NCI-H526 (cell line): Measurements from ENCODE around the gene ANGPTL8.

Experiments
- DNase-seq, 2 experiments: peaks; one replicate each; lab custom pipeline; 2025; lab: John Stamatoyannopoulos, UW

Gene ANGPTL8, protein sequence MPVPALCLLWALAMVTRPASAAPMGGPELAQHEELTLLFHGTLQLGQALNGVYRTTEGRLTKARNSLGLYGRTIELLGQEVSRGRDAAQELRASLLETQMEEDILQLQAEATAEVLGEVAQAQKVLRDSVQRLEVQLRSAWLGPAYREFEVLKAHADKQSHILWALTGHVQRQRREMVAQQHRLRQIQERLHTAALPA

DNA sequence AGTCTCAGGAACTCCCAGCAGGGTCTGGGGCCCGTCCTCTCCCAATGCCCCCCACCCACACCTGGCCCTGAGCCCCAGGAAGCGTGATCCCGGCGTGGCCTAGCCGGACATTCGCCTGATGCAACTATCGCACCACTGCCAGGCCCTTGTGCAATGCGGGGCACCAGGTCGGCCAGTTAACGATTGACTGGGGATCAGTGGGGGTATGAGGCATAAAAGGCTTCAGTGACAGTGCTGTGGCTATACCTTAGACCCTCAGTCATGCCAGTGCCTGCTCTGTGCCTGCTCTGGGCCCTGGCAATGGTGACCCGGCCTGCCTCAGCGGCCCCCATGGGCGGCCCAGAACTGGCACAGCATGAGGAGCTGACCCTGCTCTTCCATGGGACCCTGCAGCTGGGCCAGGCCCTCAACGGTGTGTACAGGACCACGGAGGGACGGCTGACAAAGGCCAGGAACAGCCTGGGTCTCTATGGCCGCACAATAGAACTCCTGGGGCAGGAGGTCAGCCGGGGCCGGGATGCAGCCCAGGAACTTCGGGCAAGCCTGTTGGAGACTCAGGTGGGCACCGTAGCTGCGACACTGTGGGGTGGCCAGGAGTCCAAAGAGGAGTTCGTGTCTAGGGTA, at the start of gene ANGPTL8:
Gene ANGPTL8, plus strand, starts transcription at position 243 of the 624 bp plus-strand sequence. Its CDS starts 19 bp downstream, at position 262.
- DNase-seq = no peak

DNA sequence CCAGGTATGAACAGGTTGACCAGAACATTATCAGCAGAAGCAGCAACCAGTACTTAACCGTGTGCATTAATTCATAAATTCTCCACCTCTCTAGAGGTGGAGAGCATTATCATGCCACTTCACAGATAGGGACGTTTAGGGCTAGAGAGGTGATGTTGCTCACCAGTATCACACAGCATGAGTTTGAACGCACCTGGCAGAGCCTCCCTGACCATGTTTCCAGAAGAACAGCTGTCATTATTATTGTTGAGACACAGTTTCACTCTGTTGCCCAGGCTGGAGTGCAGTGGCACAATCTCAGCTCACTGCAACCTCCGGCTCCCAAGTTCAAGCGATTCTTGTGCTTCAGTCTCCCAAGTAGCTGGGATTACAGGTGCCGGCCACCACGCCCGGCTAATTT, 48.9 kb upstream of the ANGPTL8 start:
- no peak for DNase-seq

DNA sequence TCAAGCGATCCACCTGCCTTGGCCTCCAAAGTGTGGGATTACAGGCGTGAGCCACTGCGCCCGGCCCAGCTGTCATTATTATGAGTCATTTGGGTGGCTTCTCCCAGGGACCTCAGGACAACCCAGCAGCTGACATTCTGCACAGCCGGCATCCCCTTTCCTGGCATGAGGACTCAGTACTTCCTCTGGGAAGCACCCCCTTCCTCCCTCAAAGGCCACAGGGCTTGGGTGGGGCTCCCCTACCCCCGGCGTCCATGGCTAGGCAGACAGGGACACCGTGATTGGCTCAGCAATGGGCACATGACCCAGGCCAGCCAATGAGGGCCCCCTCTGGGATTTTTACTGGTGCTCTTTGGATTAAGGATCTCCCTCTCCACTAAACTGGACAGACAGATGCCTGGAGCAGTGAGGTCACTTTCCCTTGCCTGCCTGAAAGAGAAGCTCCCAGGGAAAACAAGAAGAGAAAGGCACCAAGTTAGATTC, 48.1 kb upstream of the ANGPTL8 start:
- DNase-seq = no peak

DNA sequence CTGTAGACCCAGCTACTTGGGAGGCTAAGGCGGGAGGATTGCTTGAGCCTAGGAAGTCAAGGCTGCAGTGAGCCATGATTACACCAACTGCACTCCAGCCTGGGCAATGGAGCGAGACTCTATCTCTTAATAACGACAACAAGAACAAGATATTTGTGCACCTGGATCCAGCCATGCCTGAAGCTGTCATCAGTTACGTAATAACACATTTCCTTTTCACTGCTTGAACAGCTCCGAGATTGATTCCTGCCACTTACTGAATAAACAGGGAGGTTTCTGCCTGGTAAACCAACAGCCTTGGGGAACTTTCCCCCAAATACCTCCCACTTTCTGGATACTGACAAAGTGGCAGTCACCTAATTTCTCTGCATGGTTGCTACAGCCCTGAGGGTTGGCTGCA, 47.5 kb upstream of the ANGPTL8 start:
- no peak for DNase-seq

DNA sequence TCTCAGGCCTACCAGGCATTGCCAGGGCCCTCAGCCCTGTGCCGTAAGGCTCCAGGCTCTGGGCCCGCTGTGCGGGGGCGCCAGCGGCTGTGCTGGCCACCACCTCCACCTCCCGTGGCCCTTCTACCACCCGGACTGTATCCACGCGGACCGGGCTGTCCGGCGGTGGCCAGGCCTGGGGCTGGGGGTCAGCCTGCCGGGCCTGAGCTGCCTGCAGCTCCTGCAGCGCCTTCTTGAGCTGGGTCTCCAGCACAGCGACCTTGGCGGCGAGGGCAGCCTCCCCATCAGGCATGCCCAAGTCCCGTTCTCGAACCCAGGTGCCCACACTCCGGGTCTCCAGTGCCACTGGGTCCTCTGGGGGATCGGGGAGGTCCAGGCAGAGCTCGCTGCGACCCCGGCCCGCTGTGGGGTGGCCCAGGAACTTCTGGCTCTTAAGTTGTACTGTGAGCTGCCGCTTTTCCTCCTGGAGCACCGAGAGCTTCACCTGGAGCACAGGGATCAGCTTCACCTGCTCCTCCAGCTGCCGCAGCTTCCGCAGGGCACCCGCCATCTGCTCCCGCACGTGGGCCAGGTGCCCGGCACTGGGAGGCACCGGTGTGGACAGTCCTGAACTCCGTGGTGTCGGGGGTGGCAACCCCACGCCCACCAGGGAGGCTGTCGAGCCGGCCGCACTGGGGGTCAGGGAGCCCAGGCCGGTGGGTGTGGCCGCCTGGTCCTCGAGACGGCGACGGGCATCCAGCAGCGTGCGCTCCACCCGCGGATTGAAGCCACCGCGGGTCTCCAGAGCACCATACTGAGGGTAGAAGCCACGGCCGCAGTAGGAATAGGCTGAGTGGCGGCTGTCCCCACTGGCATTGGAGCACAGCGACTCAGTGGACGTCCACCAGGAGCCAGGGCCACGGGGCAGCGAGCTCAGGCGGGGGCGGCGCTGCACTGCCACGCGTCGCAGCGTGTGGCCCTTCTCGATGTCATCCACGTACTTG, 46.2 kb upstream of the ANGPTL8 start:
- no peak for DNase-seq

DNA sequence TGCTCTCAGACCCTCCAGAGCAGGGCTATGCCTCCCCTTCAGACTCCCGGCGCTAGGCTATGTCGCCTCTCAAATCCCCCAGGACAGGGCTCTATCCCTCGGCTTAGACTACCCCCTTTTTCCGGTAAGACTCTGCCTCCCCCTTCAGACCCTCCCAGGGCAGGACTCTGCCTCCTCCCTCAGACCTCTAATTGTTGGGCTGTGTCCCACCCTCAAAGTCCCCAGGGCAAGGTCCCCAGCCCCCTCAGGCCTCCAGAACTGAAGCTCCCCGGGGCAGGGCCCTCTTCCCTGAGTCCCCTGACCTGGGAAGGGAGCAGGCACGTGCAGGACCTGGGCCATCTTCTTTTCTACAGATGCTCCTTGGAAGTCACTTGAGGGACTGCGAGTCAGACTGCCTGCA, 45.2 kb upstream of the ANGPTL8 start:
- no peak for DNase-seq

DNA sequence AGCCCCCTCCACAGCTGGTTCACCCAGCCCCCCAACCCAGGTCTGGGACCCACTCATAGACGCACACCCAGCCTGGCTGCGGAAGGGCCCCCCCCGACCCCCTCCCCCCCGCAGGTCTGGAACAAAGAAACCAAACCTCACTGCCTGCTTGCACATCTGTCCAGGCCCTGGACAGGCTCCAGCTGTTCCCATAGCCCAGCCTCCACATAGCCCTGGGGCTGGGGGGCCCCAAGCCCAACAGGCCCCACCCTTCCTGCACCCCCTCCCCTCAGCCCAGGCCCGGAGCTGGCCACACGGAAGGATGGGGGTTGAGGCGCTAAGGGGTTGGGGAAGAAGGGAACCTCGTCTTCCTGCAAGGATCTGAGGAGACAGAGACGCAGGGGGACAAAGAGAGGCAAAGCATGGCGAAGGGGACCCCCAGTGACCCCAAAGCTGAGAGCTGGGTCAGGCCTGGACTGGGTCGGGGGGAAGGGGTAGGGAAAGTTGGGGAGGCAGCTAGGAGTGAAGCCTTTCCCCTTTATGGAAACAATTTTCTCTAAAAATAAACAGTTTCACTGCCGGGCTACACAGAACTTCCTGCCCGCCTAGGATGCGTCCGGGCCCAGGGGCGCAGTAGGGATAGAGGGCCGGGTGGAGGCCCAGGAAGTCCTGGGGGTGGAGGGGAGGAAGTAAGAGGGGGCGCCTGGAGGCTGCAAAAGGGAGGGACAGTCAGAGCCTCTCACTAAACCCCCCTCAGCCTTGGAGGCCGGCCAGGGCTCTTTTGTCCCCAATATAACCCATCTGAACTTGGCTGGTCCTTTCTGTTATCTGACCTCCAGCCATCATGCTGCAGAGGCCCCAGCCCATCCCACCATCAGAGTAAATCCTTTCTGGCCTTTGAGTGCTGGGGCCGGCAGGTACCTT, 44.5 kb upstream of the ANGPTL8 start:
- DNase-seq = no peak

DNA sequence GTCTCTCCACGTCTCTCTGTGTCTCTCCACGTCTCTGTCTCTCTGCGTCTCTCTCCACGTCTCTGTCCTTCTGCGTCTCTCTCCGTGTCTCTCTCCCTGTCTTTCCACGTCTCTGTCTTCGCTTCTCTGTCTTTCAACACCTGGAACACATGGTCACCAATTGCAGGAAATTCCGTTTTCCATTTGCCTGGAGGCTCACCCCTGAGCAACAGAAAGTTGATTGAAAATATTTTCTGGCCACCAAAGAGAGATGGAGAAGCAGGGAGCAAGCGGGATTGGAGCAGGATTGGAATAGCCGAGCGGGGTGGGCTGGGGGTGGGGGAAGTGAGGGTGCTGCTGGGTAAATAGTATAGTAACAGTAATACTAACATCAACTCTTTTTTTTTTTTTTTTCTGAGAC, 43.7 kb upstream of the ANGPTL8 start:
- no peak for DNase-seq

DNA sequence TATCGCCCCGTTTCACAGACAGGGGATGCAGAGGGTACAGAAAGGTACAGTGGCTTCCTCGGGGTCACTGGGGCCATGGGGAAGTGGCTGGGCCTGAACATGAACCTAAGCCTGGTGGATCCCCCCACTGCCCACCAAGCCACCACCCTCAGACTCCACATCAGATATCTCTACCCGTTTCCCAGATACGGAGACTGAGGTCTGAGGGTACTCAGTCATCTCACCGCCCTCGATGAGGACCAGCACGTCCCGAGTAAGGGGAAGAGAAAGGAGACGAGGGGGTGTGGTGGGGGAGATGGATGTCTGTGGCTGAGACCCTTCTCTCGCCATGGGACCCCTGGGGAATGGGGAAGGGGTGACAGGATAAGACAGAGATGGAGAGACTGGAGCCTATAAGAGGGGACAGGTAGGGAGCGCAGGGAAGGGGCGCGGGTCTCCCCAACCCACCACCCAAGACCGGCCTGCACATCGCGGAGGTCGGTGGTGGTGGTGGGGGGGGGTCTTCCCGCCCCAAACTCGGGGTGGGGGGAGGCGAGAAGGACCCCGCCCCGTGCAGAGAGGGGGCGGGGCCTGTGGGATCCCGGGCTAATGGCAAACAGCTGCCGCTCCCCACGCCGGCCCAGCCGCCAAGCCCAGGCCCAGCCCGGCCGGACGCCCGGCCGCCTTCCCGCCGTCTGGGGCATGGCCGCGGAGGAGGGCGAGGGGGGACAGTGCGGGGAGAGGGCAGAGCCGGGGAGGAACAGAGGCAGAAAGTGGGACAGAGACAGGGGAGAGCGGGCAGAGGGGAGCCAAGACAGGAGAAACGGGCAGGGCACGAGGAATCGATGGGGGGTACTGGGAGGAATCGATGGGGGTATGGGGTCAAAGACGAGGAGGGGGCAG, 42.8 kb upstream of the ANGPTL8 start:
- no peak for DNase-seq

DNA sequence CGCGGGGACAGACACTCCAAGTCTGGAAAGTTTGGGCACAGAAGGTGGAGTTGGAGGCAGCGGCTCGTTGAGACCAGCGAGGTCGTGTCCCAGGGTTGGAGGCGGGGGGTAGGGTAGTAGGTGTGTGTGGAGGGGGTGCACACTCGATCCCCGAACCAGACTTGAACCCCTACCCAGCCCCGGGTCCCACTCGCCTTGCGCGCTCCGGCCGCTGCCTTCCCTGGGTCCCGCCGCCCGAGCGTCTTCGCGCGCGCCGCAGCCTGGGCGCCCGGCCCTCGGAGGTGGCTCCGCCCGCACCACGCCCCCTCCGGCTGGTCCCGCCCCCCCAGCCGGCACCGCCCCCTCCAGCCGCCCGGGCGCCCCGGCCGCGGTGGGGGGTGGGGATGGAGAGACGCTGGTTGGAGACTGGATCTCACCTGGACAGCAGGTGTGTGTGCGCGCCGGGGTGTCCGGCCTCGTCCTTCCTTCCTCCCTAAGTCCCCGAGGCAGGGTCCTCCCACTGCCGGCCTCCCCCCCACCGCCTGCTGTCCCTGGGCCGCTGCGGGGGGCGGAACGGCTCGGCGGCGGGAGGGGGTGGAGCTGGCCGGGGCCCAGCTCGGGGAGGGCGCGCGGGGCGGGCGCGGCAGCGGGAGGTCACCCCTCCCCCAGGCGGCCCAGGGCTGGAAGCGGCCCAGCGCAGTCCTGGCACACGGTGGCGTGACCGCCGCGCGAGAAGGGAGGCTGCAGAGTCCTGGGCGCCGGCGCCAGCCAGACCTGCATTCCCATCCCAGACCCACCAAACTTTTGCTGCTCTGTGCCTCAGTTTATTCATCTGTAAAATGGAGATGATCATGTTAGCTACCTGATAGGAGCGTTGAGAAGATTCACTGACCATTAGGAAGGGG, 41.9 kb upstream of the ANGPTL8 start, which contains the start of gene KANK2:
Gene KANK2, minus strand, starts transcription at position 255 of the 884 bp plus-strand sequence. CDS start 3,034 bp downstream, outside the sequence.
- DNase-seq = peak; percentile 66 to 84

DNA sequence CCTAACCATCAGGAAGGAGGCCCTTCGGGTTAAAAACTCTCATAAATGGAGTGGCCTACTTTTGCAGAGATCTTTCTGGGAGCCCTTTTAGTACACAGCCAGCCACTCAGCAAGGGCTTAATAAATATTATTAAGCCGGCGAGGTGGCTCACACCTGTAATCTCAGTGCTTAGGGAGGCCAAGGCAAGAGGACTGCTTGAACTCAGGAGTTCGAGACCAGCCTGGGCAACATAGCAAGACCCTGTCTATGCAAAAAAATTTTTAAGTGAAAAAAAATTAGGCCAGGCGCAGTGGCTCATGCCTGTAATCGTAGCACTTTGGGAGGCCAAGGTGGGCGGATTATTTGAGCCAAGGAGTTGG, 41.3 kb upstream of the ANGPTL8 start:
- DNase-seq = no peak

DNA sequence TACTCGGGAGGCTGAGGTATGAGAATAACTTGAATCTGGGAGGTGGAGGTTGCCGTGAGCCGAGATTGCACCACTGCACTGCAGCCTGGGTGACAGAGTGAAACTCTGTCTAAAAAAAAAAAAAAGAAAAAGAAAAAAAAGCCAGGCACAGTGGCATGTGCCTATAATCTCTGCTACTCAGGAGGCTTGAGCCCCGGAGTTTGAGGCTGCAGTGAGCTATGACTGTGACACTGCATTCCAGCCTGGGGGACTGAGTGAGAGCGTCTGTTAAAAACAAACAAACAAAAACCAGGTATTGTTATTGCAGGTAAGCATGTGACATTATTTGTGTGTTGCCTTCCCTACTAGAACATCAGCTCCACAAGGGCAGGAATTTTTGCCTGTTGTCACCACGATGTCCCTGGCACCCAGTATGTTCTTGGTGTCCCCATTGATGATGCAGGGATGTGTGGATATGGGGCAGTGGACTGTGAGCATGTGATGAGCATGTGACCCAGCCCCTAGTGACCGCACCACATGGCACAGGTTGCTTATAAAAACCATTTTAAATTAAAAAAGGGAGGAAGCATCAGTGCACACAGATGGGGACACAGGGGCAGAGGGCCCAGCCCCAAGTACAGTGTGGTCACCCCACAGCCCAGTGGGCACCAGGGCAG, 40.5 kb upstream of the ANGPTL8 start:
- DNase-seq = no peak

DNA sequence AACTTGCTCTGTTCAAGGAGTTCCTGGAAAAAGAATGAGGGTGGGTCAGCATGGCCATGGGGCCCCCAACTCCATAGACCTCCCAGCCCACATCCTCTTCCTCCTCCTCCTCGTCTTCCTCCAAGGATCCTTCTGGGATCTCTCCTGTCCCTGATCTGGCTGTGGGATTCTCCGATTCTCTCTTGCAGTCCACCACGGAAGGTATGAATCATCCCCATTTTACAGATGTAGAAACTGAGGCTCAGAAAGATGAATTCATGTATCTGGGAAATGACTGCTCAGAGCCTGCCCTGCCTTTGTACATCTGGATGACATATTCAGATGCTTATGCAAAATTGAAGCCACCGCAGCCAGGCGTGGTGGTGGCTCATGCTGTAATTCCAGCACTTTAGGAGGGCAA, 39.9 kb upstream of the ANGPTL8 start:
- DNase-seq = no peak

DNA sequence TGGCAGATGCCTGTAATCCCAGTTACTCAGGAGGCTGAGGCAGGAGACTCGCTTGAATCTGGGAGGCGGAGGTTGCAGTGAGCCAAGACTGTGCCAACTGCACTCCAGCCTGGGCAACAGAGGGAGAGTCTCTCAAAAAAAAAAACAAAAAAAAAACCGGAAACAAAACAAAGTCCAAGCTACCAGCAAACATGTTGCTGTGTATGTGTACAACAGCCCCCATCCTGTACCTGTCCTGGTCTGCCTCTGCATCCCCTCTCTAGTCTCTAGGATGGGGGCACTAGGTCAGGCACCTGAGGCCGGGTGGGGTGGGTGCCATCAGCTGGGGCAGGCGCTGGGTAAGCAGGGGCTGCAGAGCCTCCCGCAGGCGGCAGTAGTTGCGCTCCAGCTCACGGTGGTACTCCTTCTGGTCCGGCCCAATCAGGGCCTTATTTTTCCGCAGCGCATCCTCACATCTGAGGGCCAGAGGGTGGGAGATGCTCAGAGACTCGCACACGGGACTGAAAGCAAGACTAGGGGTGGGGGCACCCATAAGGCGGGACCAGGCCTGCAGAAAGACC, 39.3 kb upstream of the ANGPTL8 start:
- no peak for DNase-seq

DNA sequence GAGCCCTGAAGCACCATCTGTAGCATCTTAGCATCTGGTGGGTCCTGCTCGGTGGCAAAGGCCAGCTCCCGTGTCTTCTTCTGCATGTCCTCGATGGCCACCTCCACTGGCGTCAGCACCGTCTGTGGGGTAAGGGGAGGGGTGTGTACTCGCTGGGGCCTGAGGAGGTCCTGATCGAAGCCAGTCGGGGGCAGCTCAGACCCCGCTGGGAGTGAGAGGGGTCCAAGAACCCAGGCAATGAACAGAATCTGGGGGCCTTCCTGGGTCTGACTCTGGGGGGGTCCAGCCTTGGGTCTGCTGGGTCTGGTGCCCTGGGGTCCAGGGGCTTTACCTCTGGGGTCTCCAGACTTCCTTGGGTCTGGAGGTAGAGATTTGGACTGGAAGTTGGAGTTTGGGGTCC, 38.5 kb upstream of the ANGPTL8 start:
- no peak for DNase-seq

DNA sequence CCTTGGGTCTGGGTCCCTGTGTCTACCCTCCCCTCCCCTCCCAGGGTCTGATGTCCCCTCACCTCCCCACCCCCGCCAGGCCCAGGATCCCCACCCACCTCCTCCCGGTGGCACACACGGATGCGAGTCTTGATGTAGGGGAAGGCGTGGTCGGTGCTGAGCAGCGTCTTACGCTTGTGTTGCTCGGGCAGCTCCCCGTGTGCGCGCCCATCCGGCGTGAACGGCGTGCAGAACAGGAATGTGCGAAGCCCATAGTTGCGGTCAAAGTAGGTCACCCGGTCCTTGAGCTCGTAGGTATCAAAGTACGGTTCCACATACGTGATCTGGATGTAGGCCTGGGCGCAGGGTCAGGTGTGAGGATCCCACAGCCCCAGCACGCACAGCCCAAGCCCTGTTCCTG, 37.6 kb upstream of the ANGPTL8 start:
- DNase-seq = no peak

DNA sequence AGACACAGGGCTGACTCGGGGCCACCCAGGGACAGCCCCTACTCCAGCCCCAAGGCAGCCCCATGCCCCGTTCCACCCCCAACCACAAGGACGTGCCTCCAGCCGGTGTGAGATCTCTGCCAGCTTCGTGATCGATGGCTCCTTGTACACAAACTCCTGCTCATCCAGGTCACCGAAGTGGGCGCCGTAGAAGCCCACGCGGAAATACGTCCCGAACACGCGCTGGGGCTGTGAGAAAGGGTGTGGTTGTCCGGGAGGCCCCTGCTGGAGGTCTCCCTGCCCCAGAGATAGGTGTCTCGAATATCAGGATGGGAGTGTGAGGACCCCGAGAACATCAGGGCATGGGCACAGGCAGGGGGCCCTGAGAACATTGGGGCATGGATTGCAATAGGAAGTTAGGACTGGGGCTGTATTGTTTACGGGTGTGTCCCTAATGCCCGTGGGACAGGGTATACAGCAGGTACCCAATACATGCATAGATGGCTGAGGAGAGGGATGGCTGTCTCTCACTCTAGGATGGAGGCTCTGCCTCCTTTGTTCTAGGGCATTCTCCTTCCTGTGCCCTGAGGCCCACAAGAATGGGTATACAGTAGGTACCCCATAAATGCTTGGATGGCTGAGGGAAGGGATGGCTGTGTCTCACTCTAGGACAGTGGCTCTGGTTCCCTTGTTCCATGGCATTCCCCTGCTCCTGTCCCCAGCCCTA, 36.8 kb upstream of the ANGPTL8 start:
- DNase-seq = no peak
